Mesendoderm (in vitro differentiated cells): ENCODE data around the gene TBPL1. TPM values are rescaled to one million over a fixed set of nuclear protein-coding genes. Genes with fewer than 3 reads are reported as not detected.

ENCODE experiments used
- DNase-seq: peaks from one replicate; pipeline ENCODE4 v3.0.0; 2013
- H2AK5ac ChIP-seq: 2 replicates; pipeline ENCODE4 v1.6.1; 2013; ENCODE audit warnings: low read length, inconsistent platforms
- H2BK120ac ChIP-seq: 2 replicates; pipeline ENCODE4 v1.6.1; 2013; ENCODE audit warnings: low read depth, mild to moderate bottlenecking, low read length, moderate library complexity, mixed read lengths
- H2BK15ac ChIP-seq: replicated peaks from 2 replicates; pipeline ENCODE4 v1.6.1; 2013; ENCODE audit warnings: low read depth, mild to moderate bottlenecking, moderate library complexity
- H2BK5ac ChIP-seq: 2 replicates; pipeline ENCODE4 v1.6.1; 2013; ENCODE audit warnings: low read length, inconsistent platforms
- H3K18ac ChIP-seq: 2 replicates; pipeline ENCODE4 v1.6.1; 2013; ENCODE audit warnings: mild to moderate bottlenecking, low read length, mixed read lengths
- H3K23ac ChIP-seq: one replicate; pipeline ENCODE4 v1.6.1; 2013; ENCODE audit warnings: low read length
- H3K27ac ChIP-seq: 2 replicates; pipeline ENCODE4 v1.5.1; 2013; ENCODE audit warnings: low read depth, mild to moderate bottlenecking, inconsistent platforms, low read length, moderate library complexity
- H3K27me3 ChIP-seq: 2 replicates; pipeline ENCODE4 v1.6.1; 2013; ENCODE audit warnings: low read length, control low read depth, mild to moderate bottlenecking, inconsistent platforms; ENCODE audit not compliant: insufficient read depth, poor library complexity
- H3K36me3 ChIP-seq: 2 replicates; pipeline ENCODE4 v1.6.1; 2013; ENCODE audit warnings: low read length, inconsistent platforms; ENCODE audit not compliant: control insufficient read depth, insufficient read depth
- H3K4ac ChIP-seq: one replicate; pipeline ENCODE4 v1.6.1; 2013; ENCODE audit warnings: low read depth, mild to moderate bottlenecking, low read length, moderate library complexity
- H3K4me1 ChIP-seq: 2 replicates; pipeline ENCODE4 v1.6.1; 2013; ENCODE audit warnings: low read depth, low read length, inconsistent platforms; ENCODE audit not compliant: control insufficient read depth
- H3K4me2 ChIP-seq: 2 replicates; pipeline ENCODE4 v1.6.1; 2013; ENCODE audit warnings: low read length
- H3K4me3 ChIP-seq: 2 replicates; pipeline ENCODE4 v1.5.1; 2013; ENCODE audit warnings: mild to moderate bottlenecking, low read length
- H3K56ac ChIP-seq: one replicate; pipeline ENCODE4 v1.6.1; 2013; ENCODE audit warnings: low read length
- H3K79me1 ChIP-seq: 2 replicates; pipeline ENCODE4 v1.6.1; 2013; ENCODE audit warnings: low read length, inconsistent platforms
- H3K79me2 ChIP-seq: 2 replicates; pipeline ENCODE4 v1.6.1; 2013; ENCODE audit warnings: mild to moderate bottlenecking, low read length; ENCODE audit not compliant: control insufficient read depth, insufficient read depth
- H3K9ac ChIP-seq: 2 replicates; pipeline ENCODE4 v1.6.1; 2013; ENCODE audit warnings: low read length, inconsistent platforms
- H4K5ac ChIP-seq: one replicate; pipeline ENCODE4 v1.6.1; 2013; ENCODE audit warnings: low read length
- H4K8ac ChIP-seq: one replicate; pipeline ENCODE4 v1.6.1; 2013; ENCODE audit warnings: low read depth, mild to moderate bottlenecking, control low read depth, low read length, moderate library complexity
- WGBS: extraction: QIAGEN DNeasy Blood & Tissue Kit; methylation state at CpG from one replicate; pipeline ENCODE4 v1.1.7; 2013; ENCODE audit warnings: low lambda C conversion rate, missing lambda C conversion rate; ENCODE audit not compliant: insufficient coverage; ENCODE audit errors: extremely low coverage; 5-methylcytosine and 5-hydroxymethylcytosine counted together
- small RNA-seq: library from polyadenylated mRNA; stranded (forward); fragments of <200 nt; extraction: miRNeasy Mini kit (QIAGEN cat#:217004); gene quantifications from one replicate; pipeline ENCODE3, GENCODE V24; 2013; ENCODE audit not compliant: insufficient read depth

The TBPL1 gene

GRCh38 chr6:134035823-134036296 is 82.8 kb downstream of the TBPL1 start:
- no peaks in the 10 kb centered on the region for H3K79me2 ChIP-seq
- H3K4me3 ChIP-seq = no peak overlapping the region
- H3K4ac ChIP-seq = no peak overlapping the region
- H2BK15ac ChIP-seq = no peak overlapping the region
- H3K18ac ChIP-seq = no peak overlapping the region
- H3K27ac ChIP-seq = no peak overlapping the region
- H3K79me1 ChIP-seq = no peaks in the 10 kb centered on the region
- no peak overlapping the region for H2AK5ac ChIP-seq
- DNase-seq = no peak
- H3K9ac ChIP-seq = no peak overlapping the region
- H3K27me3 ChIP-seq = no peaks in the 10 kb centered on the region
- H4K5ac ChIP-seq = no peak overlapping the region
- H3K56ac ChIP-seq = no peak overlapping the region
- no peak overlapping the region for H3K4me2 ChIP-seq
- WGBS = no CpG with 5 or more reads among the region's 3 CpGs
- H3K23ac ChIP-seq = no peak overlapping the region
- no peaks in the 10 kb centered on the region for H3K4me1 ChIP-seq
- no peak overlapping the region for H2BK5ac ChIP-seq
- H2BK120ac ChIP-seq = no peak overlapping the region
- H3K36me3 ChIP-seq = no peaks in the 10 kb centered on the region
- H4K8ac ChIP-seq = no peak overlapping the region

- Histone ChIP-seq H3K56ac (no peak overlapping the region), H4K8ac (no peak overlapping the region), H3K18ac (no peak overlapping the region), H2BK5ac (no peak overlapping the region), H3K79me2 (no peaks in the 10 kb centered on the region), H2BK120ac (no peak overlapping the region), H3K79me1 (no peaks in the 10 kb centered on the region), H4K5ac (no peak overlapping the region), H3K27me3 (no peaks in the 10 kb centered on the region), H3K36me3 (no peaks in the 10 kb centered on the region), H3K9ac (no peak overlapping the region), H3K23ac (no peak overlapping the region), H2BK15ac (no peak overlapping the region), H3K4me1 (no peaks in the 10 kb centered on the region), H3K4me2 (no peak overlapping the region), H3K4me3 (no peak overlapping the region), H3K4ac (no peak overlapping the region), H3K27ac (no peak overlapping the region), H2AK5ac (no peak overlapping the region)
- DNase-seq = no peak
- WGBS = no CpG with 5 or more reads among the region's 1 CpG
These were observed 86.1 kb downstream of the TBPL1 start for GRCh38 chr6:134039116-134039515.

Small RNA genes lying within 50 kb of the gene (small RNA-seq; reads per million reads assigned to genes)
- not detected for gene AL449363.1
